Measurements from ENCODE around the gene EPAS1. TPM values are rescaled to one million over a fixed set of nuclear protein-coding genes. Genes with fewer than 3 reads are reported as not detected.

The EPAS1 gene
- total and polyA plus RNA-seq, 2 of the 13 experiments (the other 11 are each of a cell fraction or from before 2014, with no cell fraction given), result 47.1 to 182 TPM

GRCh38 chr2:46414701-46415100 lies 117.5 kb downstream of the EPAS1 start (continued):
- TF ChIP-seq FOXA1 (IDR thresholded peaks at IDR 0.05) (no peak), FOXA1 (CRISPR knock-in tag; IDR thresholded peaks at IDR 0.05) (0 out of 2 replicates have a peak, but pooled peaks have one; percentile 22), AHDC1 (CRISPR knock-in tag; IDR thresholded peaks at IDR 0.05; ENCODE audit: borderline replicate concordance) (peak; percentile 86; the same call in 1 of the 2 replicates), KAT8 (CRISPR knock-in tag; IDR thresholded peaks at IDR 0.05) (peak; percentile 55), ERF (CRISPR knock-in tag; IDR thresholded peaks at IDR 0.05) (peak; percentile 80; the same call in 1 of the 2 replicates), KAT7 (CRISPR knock-in tag; IDR thresholded peaks at IDR 0.05; ENCODE audit: borderline replicate concordance) (0 out of 2 replicates have a peak, but pooled peaks have one; percentile 49), ZNF710 (CRISPR knock-in tag; IDR thresholded peaks at IDR 0.05; ENCODE audit: borderline replicate concordance) (peak; percentile 89; the same call in 1 of the 2 replicates), BCL6 (CRISPR knock-in tag; IDR thresholded peaks at IDR 0.05) (peak; percentile 18; the same call in 1 of the 2 replicates), HOXA3 (CRISPR knock-in tag; IDR thresholded peaks at IDR 0.05) (no peak; the same call in 1 of the 2 replicates), NFYC (CRISPR knock-in tag; IDR thresholded peaks at IDR 0.05) (no peak), ZSCAN9 (CRISPR knock-in tag; IDR thresholded peaks at IDR 0.05; ENCODE audit: borderline replicate concordance) (peak; percentile 68; the same call in 1 of the 2 replicates), RARA (CRISPR knock-in tag; IDR thresholded peaks at IDR 0.05) (peak; percentile 95), RNF219 (CRISPR knock-in tag; IDR thresholded peaks at IDR 0.05) (0 out of 2 replicates have a peak, but pooled peaks have one; percentile 34), PRDM10 (CRISPR knock-in tag; IDR thresholded peaks at IDR 0.05; ENCODE audit: low read depth) (peak; percentile 93)
